NB4 (cell line): ENCODE measurements around the gene OGFOD2.

ENCODE experiments used
- MAX ChIP-seq: IDR thresholded peaks from 2 replicates; pipeline ENCODE4 v1.6.1; 2011; ENCODE audit warnings: low read depth, low read length
- MYC ChIP-seq: IDR thresholded peaks from 2 replicates; pipeline ENCODE4 v1.6.1; 2011; ENCODE audit warnings: low read depth, low read length
- TF ChIP-seq, protein P1 (sequence below): IDR thresholded peaks from one replicate; pipeline ENCODE4 v1.5.1; 2012; ENCODE audit warnings: low read depth, low read length

GRCh38 chr12:122969676-122970075, 5.4 kb upstream of the OGFOD2 start:
- TF ChIP-seq, protein P1, sequence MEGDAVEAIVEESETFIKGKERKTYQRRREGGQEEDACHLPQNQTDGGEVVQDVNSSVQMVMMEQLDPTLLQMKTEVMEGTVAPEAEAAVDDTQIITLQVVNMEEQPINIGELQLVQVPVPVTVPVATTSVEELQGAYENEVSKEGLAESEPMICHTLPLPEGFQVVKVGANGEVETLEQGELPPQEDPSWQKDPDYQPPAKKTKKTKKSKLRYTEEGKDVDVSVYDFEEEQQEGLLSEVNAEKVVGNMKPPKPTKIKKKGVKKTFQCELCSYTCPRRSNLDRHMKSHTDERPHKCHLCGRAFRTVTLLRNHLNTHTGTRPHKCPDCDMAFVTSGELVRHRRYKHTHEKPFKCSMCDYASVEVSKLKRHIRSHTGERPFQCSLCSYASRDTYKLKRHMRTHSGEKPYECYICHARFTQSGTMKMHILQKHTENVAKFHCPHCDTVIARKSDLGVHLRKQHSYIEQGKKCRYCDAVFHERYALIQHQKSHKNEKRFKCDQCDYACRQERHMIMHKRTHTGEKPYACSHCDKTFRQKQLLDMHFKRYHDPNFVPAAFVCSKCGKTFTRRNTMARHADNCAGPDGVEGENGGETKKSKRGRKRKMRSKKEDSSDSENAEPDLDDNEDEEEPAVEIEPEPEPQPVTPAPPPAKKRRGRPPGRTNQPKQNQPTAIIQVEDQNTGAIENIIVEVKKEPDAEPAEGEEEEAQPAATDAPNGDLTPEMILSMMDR, result no peak
- TF ChIP-seq MYC, result no peak
- no peak for TF ChIP-seq MAX
